ENCODE measurements around the gene S100A13.
"Not testable (repeated sequence)": the region's sequence is repeated elsewhere in the genome, so short reads cannot be mapped to it uniquely, and the experiment has no call there.

S100A13 gene

GRCh38 chr1:153608089-153608682 lies 19.1 kb downstream of the S100A13 start:
- peak overlapping the region; percentile 61 for H3K27ac ChIP-seq (ENCODE audit: low read depth, low read length)
- H3K4me3 ChIP-seq (ENCODE audit: low read length): peak overlapping the region; percentile 57
- H3K36me3 ChIP-seq (ENCODE audit: control insufficient read depth, insufficient read depth, low read length): peaks cover 4% of the 10 kb centered on the region
- no peaks in the 10 kb centered on the region for H3K27me3 ChIP-seq (ENCODE audit: control insufficient read depth, insufficient read depth, low read length)
- H3K4me1 ChIP-seq (ENCODE audit: control insufficient read depth, insufficient read depth, low read length): peaks cover 16% of the 10 kb centered on the region
- no peak overlapping the region for H3K9ac ChIP-seq (ENCODE audit: low read length)

- Histone ChIP-seq H3K36me3 (ENCODE audit: control insufficient read depth, insufficient read depth, low read length) (peaks cover 4% of the 10 kb centered on the region), H3K4me3 (ENCODE audit: low read length) (no peak overlapping the region), H3K4me1 (ENCODE audit: control insufficient read depth, insufficient read depth, low read length) (peaks cover 16% of the 10 kb centered on the region), H3K27ac (ENCODE audit: low read depth, low read length) (no peak overlapping the region), H3K9ac (ENCODE audit: low read length) (no peak overlapping the region), H3K27me3 (ENCODE audit: control insufficient read depth, insufficient read depth, low read length) (no peaks in the 10 kb centered on the region)
Observed at GRCh38 chr1:153607381-153607780, 19.9 kb downstream of the S100A13 start.

DNA sequence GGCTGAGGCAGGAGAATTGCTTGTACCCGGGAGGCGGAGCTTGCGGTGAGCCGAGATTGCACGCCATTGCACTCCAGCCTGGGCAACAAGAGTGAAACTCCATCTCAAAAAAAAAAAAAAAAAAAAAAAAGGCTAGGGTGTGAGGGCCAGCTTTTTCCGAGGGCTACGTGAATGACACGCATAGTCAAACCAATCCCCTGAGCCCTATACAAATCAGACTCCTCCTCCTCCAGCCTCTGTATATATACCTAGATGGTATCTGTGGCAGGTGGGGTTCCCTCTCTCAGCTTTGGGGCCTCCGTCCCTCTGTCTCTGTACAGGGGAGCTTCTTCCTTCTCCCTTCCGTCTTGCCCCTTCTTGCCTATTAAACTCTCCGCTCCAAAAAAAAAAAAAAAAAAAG lies 21.1 kb downstream of the S100A13 start:
- no peak overlapping the region for H3K9ac ChIP-seq (ENCODE audit: low read length)
- no peaks in the 10 kb centered on the region for H3K27me3 ChIP-seq (ENCODE audit: control insufficient read depth, insufficient read depth, low read length)
- peaks cover 11% of the 10 kb centered on the region for H3K4me1 ChIP-seq (ENCODE audit: control insufficient read depth, insufficient read depth, low read length)
- H3K4me3 ChIP-seq (ENCODE audit: low read length): no peak overlapping the region
- peaks cover 4% of the 10 kb centered on the region for H3K36me3 ChIP-seq (ENCODE audit: control insufficient read depth, insufficient read depth, low read length)
- H3K27ac ChIP-seq (ENCODE audit: low read depth, low read length): no peak overlapping the region

GRCh38 chr1:153602749-153603148 lies 24.6 kb downstream of the S100A13 start:
- H3K9ac ChIP-seq (ENCODE audit: low read length): no peak overlapping the region
- peaks cover 4% of the 10 kb centered on the region for H3K36me3 ChIP-seq (ENCODE audit: control insufficient read depth, insufficient read depth, low read length)
- H3K4me1 ChIP-seq (ENCODE audit: control insufficient read depth, insufficient read depth, low read length): no peaks in the 10 kb centered on the region
- H3K27me3 ChIP-seq (ENCODE audit: control insufficient read depth, insufficient read depth, low read length): no peaks in the 10 kb centered on the region
- no peak overlapping the region for H3K27ac ChIP-seq (ENCODE audit: low read depth, low read length)
- H3K4me3 ChIP-seq (ENCODE audit: low read length): no peak overlapping the region

GRCh38 chr1:153599847-153600246 lies 27.5 kb downstream of the S100A13 start:
- H3K4me3 ChIP-seq (ENCODE audit: low read length): no peak overlapping the region
- H3K27me3 ChIP-seq (ENCODE audit: control insufficient read depth, insufficient read depth, low read length): no peaks in the 10 kb centered on the region
- H3K9ac ChIP-seq (ENCODE audit: low read length): no peak overlapping the region
- H3K27ac ChIP-seq (ENCODE audit: low read depth, low read length): no peak overlapping the region
- no peaks in the 10 kb centered on the region for H3K4me1 ChIP-seq (ENCODE audit: control insufficient read depth, insufficient read depth, low read length)
- no peaks in the 10 kb centered on the region for H3K36me3 ChIP-seq (ENCODE audit: control insufficient read depth, insufficient read depth, low read length)

GRCh38 chr1:153598309-153599172 lies 28.8 kb downstream of the S100A13 start:
- Histone ChIP-seq H3K9ac (ENCODE audit: low read length) (no peak overlapping the region), H3K4me1 (ENCODE audit: control insufficient read depth, insufficient read depth, low read length) (no peaks in the 10 kb centered on the region), H3K36me3 (ENCODE audit: control insufficient read depth, insufficient read depth, low read length) (no peaks in the 10 kb centered on the region), H3K4me3 (ENCODE audit: low read length) (no peak overlapping the region), H3K27me3 (ENCODE audit: control insufficient read depth, insufficient read depth, low read length) (no peaks in the 10 kb centered on the region), H3K27ac (ENCODE audit: low read depth, low read length) (no peak overlapping the region)

- H3K9ac ChIP-seq (ENCODE audit: low read length): no peak overlapping the region
- H3K4me1 ChIP-seq (ENCODE audit: control insufficient read depth, insufficient read depth, low read length): no peaks in the 10 kb centered on the region
- no peak overlapping the region for H3K4me3 ChIP-seq (ENCODE audit: low read length)
- no peaks in the 10 kb centered on the region for H3K36me3 ChIP-seq (ENCODE audit: control insufficient read depth, insufficient read depth, low read length)
- no peaks in the 10 kb centered on the region for H3K27me3 ChIP-seq (ENCODE audit: control insufficient read depth, insufficient read depth, low read length)
- H3K27ac ChIP-seq (ENCODE audit: low read depth, low read length): no peak overlapping the region
Observed at GRCh38 chr1:153597206-153597605, 30.1 kb downstream of the S100A13 start.

DNA sequence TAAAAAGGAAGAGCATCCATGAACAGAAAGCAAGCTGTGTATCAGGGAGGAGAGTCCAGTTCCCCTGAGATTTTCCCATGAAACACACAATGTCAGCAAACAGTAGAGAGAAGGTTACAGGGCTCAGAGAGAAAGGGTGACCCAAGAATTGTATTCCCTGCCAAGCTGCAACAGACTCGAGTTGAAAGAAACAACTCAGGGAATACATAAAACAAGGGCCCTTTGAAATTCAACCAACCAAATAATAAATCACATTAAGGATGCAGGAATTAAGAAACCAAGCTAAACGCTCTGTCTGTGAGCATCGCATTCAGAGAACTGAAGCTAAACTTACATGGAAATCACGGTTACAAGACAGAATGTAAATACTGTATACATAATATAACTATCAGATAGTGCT lies 34.6 kb downstream of the S100A13 start:
- H3K27me3 ChIP-seq (ENCODE audit: control insufficient read depth, insufficient read depth, low read length): no peaks in the 10 kb centered on the region
- H3K4me3 ChIP-seq (ENCODE audit: low read length): no peak overlapping the region
- no peak overlapping the region for H3K9ac ChIP-seq (ENCODE audit: low read length)
- no peak overlapping the region for H3K27ac ChIP-seq (ENCODE audit: low read depth, low read length)
- no peaks in the 10 kb centered on the region for H3K4me1 ChIP-seq (ENCODE audit: control insufficient read depth, insufficient read depth, low read length)
- H3K36me3 ChIP-seq (ENCODE audit: control insufficient read depth, insufficient read depth, low read length): no peaks in the 10 kb centered on the region

DNA sequence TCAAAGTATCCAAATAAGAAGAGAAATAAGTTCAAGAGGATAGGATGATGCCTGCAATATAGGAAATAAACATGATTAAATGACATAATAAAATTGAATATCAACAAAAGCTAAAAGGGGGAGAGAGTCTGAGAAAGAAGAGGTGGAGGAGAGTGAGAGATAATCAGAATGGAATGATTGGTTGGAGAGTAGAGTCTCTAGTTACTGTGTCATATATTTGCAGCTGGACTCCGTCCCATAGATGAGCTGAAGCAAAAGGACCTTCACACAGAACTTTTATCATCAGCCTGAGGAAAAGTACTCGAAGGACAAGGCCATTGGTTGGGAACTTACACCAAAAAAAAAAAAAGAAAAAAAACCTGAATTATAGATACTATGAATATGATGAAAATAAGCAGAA lies 38.8 kb downstream of the S100A13 start:
- Histone ChIP-seq H3K36me3 (ENCODE audit: control insufficient read depth, insufficient read depth, low read length) (no peaks in the 10 kb centered on the region), H3K27ac (ENCODE audit: low read depth, low read length) (no peak overlapping the region), H3K4me1 (ENCODE audit: control insufficient read depth, insufficient read depth, low read length) (no peaks in the 10 kb centered on the region), H3K27me3 (ENCODE audit: control insufficient read depth, insufficient read depth, low read length) (no peaks in the 10 kb centered on the region), H3K4me3 (ENCODE audit: low read length) (no peak overlapping the region), H3K9ac (ENCODE audit: low read length) (no peak overlapping the region)

DNA sequence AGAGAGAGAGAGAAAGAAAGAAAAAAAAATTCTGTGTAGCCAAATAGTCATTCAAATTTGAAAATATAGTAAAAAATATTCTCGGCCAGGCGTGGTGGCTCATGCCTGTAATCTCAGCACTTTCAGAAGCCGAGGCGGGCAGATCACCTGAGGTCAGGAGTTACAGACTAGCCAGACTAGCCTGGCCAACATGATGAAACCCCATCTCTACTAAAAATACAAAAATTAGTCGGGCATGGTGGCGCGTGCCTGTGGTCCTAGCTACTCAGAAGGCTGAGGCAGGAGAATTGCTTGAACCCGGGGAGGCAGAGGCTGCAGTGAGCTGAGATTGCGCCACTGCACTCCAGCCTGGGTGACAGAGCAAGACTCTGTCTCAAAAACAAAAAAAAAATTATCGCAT lies 39.3 kb downstream of the S100A13 start:
- not testable (repeated sequence) for H3K27ac ChIP-seq (ENCODE audit: low read depth, low read length); H3K27me3 ChIP-seq (ENCODE audit: control insufficient read depth, insufficient read depth, low read length); H3K9ac ChIP-seq (ENCODE audit: low read length); H3K4me1 ChIP-seq (ENCODE audit: control insufficient read depth, insufficient read depth, low read length); H3K4me3 ChIP-seq (ENCODE audit: low read length); H3K36me3 ChIP-seq (ENCODE audit: control insufficient read depth, insufficient read depth, low read length)

GRCh38 chr1:153587314-153587713 lies 40.0 kb downstream of the S100A13 start:
- no peaks in the 10 kb centered on the region for H3K27me3 ChIP-seq (ENCODE audit: control insufficient read depth, insufficient read depth, low read length)
- no peak overlapping the region for H3K27ac ChIP-seq (ENCODE audit: low read depth, low read length)
- H3K4me1 ChIP-seq (ENCODE audit: control insufficient read depth, insufficient read depth, low read length): no peaks in the 10 kb centered on the region
- no peak overlapping the region for H3K9ac ChIP-seq (ENCODE audit: low read length)
- H3K4me3 ChIP-seq (ENCODE audit: low read length): no peak overlapping the region
- H3K36me3 ChIP-seq (ENCODE audit: control insufficient read depth, insufficient read depth, low read length): no peaks in the 10 kb centered on the region

DNA sequence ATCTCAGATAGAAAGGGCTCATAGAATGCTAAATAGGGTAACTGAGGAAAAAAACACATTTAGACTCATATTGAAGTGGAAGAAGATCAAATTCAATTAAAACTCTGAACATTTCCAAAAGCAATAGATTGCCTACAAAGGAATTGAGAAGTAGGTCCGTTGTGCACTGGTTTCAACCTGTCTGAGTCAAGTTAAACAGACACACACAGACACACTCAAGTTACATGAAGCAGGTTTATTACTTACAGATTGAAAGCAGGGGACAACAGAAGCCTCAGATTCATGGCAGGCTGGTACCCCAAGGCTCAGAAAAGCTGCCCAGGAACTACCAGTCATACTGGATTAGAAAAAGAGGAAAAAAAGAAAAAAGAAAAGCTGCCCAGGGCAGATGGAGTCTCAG lies 41.0 kb downstream of the S100A13 start:
- no peaks in the 10 kb centered on the region for H3K4me1 ChIP-seq (ENCODE audit: control insufficient read depth, insufficient read depth, low read length)
- no peaks in the 10 kb centered on the region for H3K36me3 ChIP-seq (ENCODE audit: control insufficient read depth, insufficient read depth, low read length)
- no peak overlapping the region for H3K4me3 ChIP-seq (ENCODE audit: low read length)
- H3K27ac ChIP-seq (ENCODE audit: low read depth, low read length): no peak overlapping the region
- H3K27me3 ChIP-seq (ENCODE audit: control insufficient read depth, insufficient read depth, low read length): no peaks in the 10 kb centered on the region
- H3K9ac ChIP-seq (ENCODE audit: low read length): no peak overlapping the region

DNA sequence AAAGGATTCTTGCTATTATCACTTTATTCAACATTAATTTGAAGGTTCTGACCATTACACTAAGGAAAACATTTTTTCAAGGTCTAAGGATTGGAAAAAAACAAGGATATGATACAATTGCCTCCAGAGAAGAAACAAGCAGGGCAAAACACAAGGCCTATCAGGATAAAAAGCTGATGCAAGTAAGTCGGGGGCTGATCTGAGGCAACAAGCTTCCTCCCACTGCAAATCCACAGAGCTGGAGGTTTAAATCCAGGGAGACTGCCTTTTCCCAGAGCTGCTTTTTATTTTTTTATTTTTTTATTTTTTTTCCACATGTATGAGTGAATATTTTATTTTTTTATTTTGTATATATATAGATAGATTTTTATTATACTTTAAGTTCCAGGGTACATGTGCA lies 42.3 kb downstream of the S100A13 start:
- H3K27me3 ChIP-seq (ENCODE audit: control insufficient read depth, insufficient read depth, low read length): no peaks in the 10 kb centered on the region
- H3K27ac ChIP-seq (ENCODE audit: low read depth, low read length): no peak overlapping the region
- no peaks in the 10 kb centered on the region for H3K4me1 ChIP-seq (ENCODE audit: control insufficient read depth, insufficient read depth, low read length)
- H3K36me3 ChIP-seq (ENCODE audit: control insufficient read depth, insufficient read depth, low read length): no peaks in the 10 kb centered on the region
- H3K9ac ChIP-seq (ENCODE audit: low read length): no peak overlapping the region
- H3K4me3 ChIP-seq (ENCODE audit: low read length): no peak overlapping the region
